Mesenchymal stem cell (in vitro differentiated cells and primary cell): Measurements from ENCODE around the gene CAPN11.

Experiments used
- DNase-seq: peaks from one replicate; pipeline ENCODE4 v3.0.0-alpha.2; 2013
- H2AFZ ChIP-seq: one replicate; pipeline ENCODE4 v1.6.1; 2013; ENCODE audit warnings: low read depth, mild to moderate bottlenecking, control low read depth, inconsistent platforms, low read length, moderate library complexity
- H2AK5ac ChIP-seq: 2 replicates; pipeline ENCODE4 v1.6.1; 2013; ENCODE audit warnings: low read length, moderate library complexity, mild to moderate bottlenecking, inconsistent platforms; ENCODE audit not compliant: severe bottlenecking
- H2BK120ac ChIP-seq: one replicate; pipeline ENCODE4 v1.6.1; 2013; ENCODE audit warnings: low read depth, mild to moderate bottlenecking, inconsistent platforms, low read length, moderate library complexity
- H2BK12ac ChIP-seq, 2 experiments: one replicate each; pipeline ENCODE4 v1.6.1; 2013; ENCODE audit warnings: inconsistent platforms in 2 of 2, low read length in 2 of 2, mild to moderate bottlenecking in 2 of 2, moderate library complexity in 2 of 2, control low read depth in 1 of 2
- H2BK15ac ChIP-seq: one replicate; pipeline ENCODE4 v1.6.1; 2013; ENCODE audit warnings: mild to moderate bottlenecking, low read depth, inconsistent platforms; ENCODE audit not compliant: poor library complexity, severe bottlenecking
- H2BK5ac ChIP-seq: 2 replicates; pipeline ENCODE4 v1.6.1; 2013; ENCODE audit warnings: low read depth, mild to moderate bottlenecking, low read length, control low read depth, inconsistent platforms; ENCODE audit not compliant: poor library complexity, severe bottlenecking
- H3K14ac ChIP-seq, 2 experiments: one replicate each; pipeline ENCODE4 v1.6.1; 2013; ENCODE audit warnings: inconsistent platforms in 2 of 2, low read length in 2 of 2, control low read depth in 1 of 2, mild to moderate bottlenecking in 1 of 2, moderate library complexity in 1 of 2
- H3K18ac ChIP-seq, 2 experiments: one replicate each; pipeline ENCODE4 v1.6.1; 2013; ENCODE audit warnings: inconsistent platforms in 2 of 2, low read length in 2 of 2, control low read depth in 1 of 2, low read depth in 1 of 2, mild to moderate bottlenecking in 1 of 2
- H3K23ac ChIP-seq, 2 experiments: one replicate each; pipeline ENCODE4 v1.6.1; 2013; ENCODE audit warnings: inconsistent platforms in 2 of 2, low read length in 2 of 2, mild to moderate bottlenecking in 2 of 2, moderate library complexity in 2 of 2, control low read depth in 1 of 2
- H3K27ac ChIP-seq: 2 replicates; pipeline ENCODE4 v1.5.1; 2013; ENCODE audit warnings: mild to moderate bottlenecking, moderate library complexity, low read length, control low read depth, inconsistent platforms; ENCODE audit not compliant: poor library complexity, severe bottlenecking
- H3K27me3 ChIP-seq, 2 experiments: 2 replicates each; pipeline versions ENCODE4 v1.6.1 to v1.7.0; 2013; ENCODE audit warnings: low read length in 2 of 2, mild to moderate bottlenecking in 2 of 2, moderate library complexity in 2 of 2, control low read depth in 1 of 2, inconsistent platforms in 1 of 2; ENCODE audit not compliant: control insufficient read depth in 1 of 2, insufficient read depth in 1 of 2
- H3K36me3 ChIP-seq, 2 experiments: 2 replicates each; pipeline versions ENCODE4 v1.6.1 to v1.7.0; 2013; ENCODE audit warnings: low read length in 2 of 2, control low read depth in 1 of 2, inconsistent platforms in 1 of 2, low read depth in 1 of 2, mild to moderate bottlenecking in 1 of 2; ENCODE audit not compliant: insufficient read depth in 2 of 2, control insufficient read depth in 1 of 2
- H3K4ac ChIP-seq, 2 experiments: one replicate each; pipeline ENCODE4 v1.6.1; 2013; ENCODE audit warnings: inconsistent platforms in 2 of 2, low read length in 2 of 2, mild to moderate bottlenecking in 2 of 2, moderate library complexity in 2 of 2, control low read depth in 1 of 2, low read depth in 1 of 2
- H3K4me1 ChIP-seq: 2 replicates; pipeline ENCODE4 v1.6.1; 2013; ENCODE audit warnings: low read depth, low read length, control low read depth; ENCODE audit not compliant: control insufficient read depth, insufficient read depth
- H3K4me2 ChIP-seq: 2 replicates; pipeline ENCODE4 v1.6.1; 2013; ENCODE audit warnings: low read length, mild to moderate bottlenecking, inconsistent platforms; ENCODE audit not compliant: poor library complexity, severe bottlenecking
- H3K4me3 ChIP-seq, 2 experiments: 2 replicates each; pipeline versions ENCODE4 v1.5.1 to v1.7.0; 2013; ENCODE audit warnings: low read length in 2 of 2, mild to moderate bottlenecking in 2 of 2, control low read depth in 1 of 2, low read depth in 1 of 2; ENCODE audit not compliant: insufficient read depth in 1 of 2
- H3K79me1 ChIP-seq: replicated peaks from 2 replicates; pipeline ENCODE4 v1.6.1; 2013; ENCODE audit warnings: mild to moderate bottlenecking, control low read depth, low read length, inconsistent platforms; ENCODE audit not compliant: poor library complexity, severe bottlenecking
- H3K9ac ChIP-seq: 2 replicates; pipeline ENCODE4 v1.7.0; 2013; ENCODE audit warnings: mild to moderate bottlenecking, low read length, moderate library complexity
- H3K9me3 ChIP-seq: 2 replicates; pipeline ENCODE4 v1.7.0; 2013; ENCODE audit warnings: mild to moderate bottlenecking, low read length; ENCODE audit not compliant: control insufficient read depth
- H4K8ac ChIP-seq: one replicate; pipeline ENCODE4 v1.6.1; 2013; ENCODE audit warnings: inconsistent platforms, mild to moderate bottlenecking, low read length, moderate library complexity
- H4K91ac ChIP-seq: one replicate; pipeline ENCODE4 v1.6.1; 2013; ENCODE audit warnings: mild to moderate bottlenecking, low read length, inconsistent platforms
- WGBS: methylation state at CpG from one replicate; pipeline ENCODE4 v1.1.7; 2013; ENCODE audit warnings: mixed read lengths; 5-methylcytosine and 5-hydroxymethylcytosine counted together

CAPN11 gene

DNA sequence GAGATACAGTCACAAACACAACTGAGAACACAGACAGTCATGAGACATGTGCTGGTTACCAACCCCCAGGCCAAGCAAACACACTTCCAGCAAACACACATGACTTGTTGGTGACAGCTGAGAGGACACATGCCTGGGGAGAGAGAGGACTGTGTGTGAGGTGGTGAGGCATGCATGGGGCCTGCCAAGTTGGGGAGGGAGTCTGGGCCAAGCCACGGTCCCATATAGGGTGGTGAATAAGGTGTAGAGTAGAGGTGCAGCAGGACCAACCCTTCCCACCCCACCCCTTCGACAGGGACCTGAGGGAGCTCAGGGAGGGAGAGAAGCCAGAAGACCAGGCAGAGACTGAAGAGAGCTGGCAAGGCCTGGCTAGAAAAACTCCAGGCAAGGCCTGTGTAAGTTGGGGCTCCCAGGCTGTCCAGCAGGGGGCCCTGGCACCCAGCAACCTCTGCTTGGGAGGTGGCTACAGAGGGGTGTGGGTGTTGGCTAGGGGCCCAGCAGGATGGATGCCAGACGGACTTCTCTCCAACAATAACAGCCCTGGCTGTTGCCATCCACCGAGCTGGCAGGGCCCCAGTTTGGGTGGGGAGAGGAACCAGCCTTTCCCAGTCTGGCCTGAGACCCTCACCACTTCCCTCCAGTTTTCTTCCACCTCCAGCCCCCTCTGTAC lies 62.8 kb downstream of the CAPN11 start:
- H2BK120ac ChIP-seq: no peak overlapping the region
- H3K79me1 ChIP-seq: peaks cover 17% of the 10 kb centered on the region
- peak overlapping the region; percentile 15 for H3K27ac ChIP-seq
- H2BK15ac ChIP-seq: peak overlapping the region; percentile 26
- no peak overlapping the region for H2AFZ ChIP-seq
- peaks cover 54% of the 10 kb centered on the region for H3K4me1 ChIP-seq
- H3K4me2 ChIP-seq: no peak overlapping the region
- 88% methylated on average over 1 of the region's 4 CpGs for WGBS
- peak overlapping the region; percentile 63 for H4K91ac ChIP-seq
- H3K9me3 ChIP-seq: no peaks in the 10 kb centered on the region
- H3K14ac ChIP-seq: peak overlapping the region in 1 of 2 experiments; percentile 5
- H4K8ac ChIP-seq: peak overlapping the region; percentile 80
- no peak overlapping the region for H3K23ac ChIP-seq
- H3K4me3 ChIP-seq: no peak overlapping the region
- peak overlapping the region; percentile 59 for H2BK5ac ChIP-seq
- peak overlapping the region; percentile 44 to 84 for H2BK12ac ChIP-seq
- H3K36me3 ChIP-seq: no peaks in the 10 kb centered on the region
- no peaks in the 10 kb centered on the region for H3K27me3 ChIP-seq
- H2AK5ac ChIP-seq: peak overlapping the region; percentile 64
- peak overlapping the region; percentile 63 to 76 for H3K4ac ChIP-seq
- H3K18ac ChIP-seq: peak overlapping the region in 1 of 2 experiments; percentile 86
- H3K9ac ChIP-seq: peak overlapping the region; percentile 18
- peak; percentile 78 for DNase-seq

DNA sequence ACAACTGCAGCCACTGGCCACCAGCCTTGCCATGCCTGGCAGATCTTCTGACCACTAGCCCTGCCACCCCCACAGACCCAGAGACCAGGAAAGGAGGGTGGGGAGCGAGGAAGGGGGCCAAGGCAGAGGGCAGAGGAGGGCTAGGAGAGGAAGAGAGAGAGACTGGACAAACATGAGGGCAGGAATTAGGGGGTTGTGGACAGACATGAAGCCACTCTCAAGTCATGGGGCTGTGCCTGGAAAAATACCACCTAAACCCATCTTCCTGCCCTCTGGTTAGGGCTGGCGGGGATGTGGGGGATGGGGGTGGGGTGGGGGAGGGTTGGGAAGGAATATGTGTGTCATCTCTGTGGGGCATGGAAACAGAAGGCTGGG lies 63.3 kb downstream of the CAPN11 start:
- H2BK12ac ChIP-seq: peak overlapping the region; percentile 44 to 84
- H3K27me3 ChIP-seq: no peaks in the 10 kb centered on the region
- H3K14ac ChIP-seq: peak overlapping the region in 1 of 2 experiments; percentile 74
- H4K8ac ChIP-seq: peak overlapping the region; percentile 80
- H3K36me3 ChIP-seq: no peaks in the 10 kb centered on the region
- no peaks in the 10 kb centered on the region for H3K9me3 ChIP-seq
- no peak overlapping the region for H3K4me2 ChIP-seq
- peak overlapping the region; percentile 15 for H3K27ac ChIP-seq
- H3K4ac ChIP-seq: peak overlapping the region; percentile 63 to 76
- peak overlapping the region; percentile 63 for H4K91ac ChIP-seq
- H2AFZ ChIP-seq: no peak overlapping the region
- H2BK15ac ChIP-seq: no peak overlapping the region
- peaks cover 20% of the 10 kb centered on the region for H3K79me1 ChIP-seq
- no peak for DNase-seq
- H3K18ac ChIP-seq: peak overlapping the region in 1 of 2 experiments; percentile 86
- no peak overlapping the region for H2BK120ac ChIP-seq
- H3K23ac ChIP-seq: no peak overlapping the region
- H2AK5ac ChIP-seq: peak overlapping the region; percentile 64
- H2BK5ac ChIP-seq: peak overlapping the region; percentile 59
- H3K4me1 ChIP-seq: peaks cover 55% of the 10 kb centered on the region
- H3K4me3 ChIP-seq: no peak overlapping the region
- no CpG with 5 or more reads among the region's 2 CpGs for WGBS
- no peak overlapping the region for H3K9ac ChIP-seq

- H4K91ac ChIP-seq: no peak overlapping the region
- peaks cover 24% of the 10 kb centered on the region for H3K79me1 ChIP-seq
- peak overlapping the region; percentile 53 for H3K9ac ChIP-seq
- H3K23ac ChIP-seq: peak overlapping the region in 1 of 2 experiments; percentile 87
- H3K27me3 ChIP-seq: no peaks in the 10 kb centered on the region
- peak overlapping the region in 1 of 2 experiments; percentile 47 for H3K4ac ChIP-seq
- no peak overlapping the region for H2BK120ac ChIP-seq
- peak overlapping the region; percentile 36 for H2AK5ac ChIP-seq
- H3K9me3 ChIP-seq: no peaks in the 10 kb centered on the region
- H3K27ac ChIP-seq: peak overlapping the region; percentile 34
- peak overlapping the region; percentile 55 to 75 for H2BK12ac ChIP-seq
- DNase-seq: no peak
- 15% methylated on average over 23 of the region's 26 CpGs for WGBS
- H3K4me1 ChIP-seq: peaks cover 53% of the 10 kb centered on the region
- H2AFZ ChIP-seq: peak overlapping the region; percentile 84
- no peak overlapping the region for H2BK15ac ChIP-seq
- H3K4me3 ChIP-seq: peak overlapping the region; percentile 67 to 77
- H3K36me3 ChIP-seq: no peaks in the 10 kb centered on the region
- H3K18ac ChIP-seq: peak overlapping the region; percentile 29 to 59
- peak overlapping the region; percentile 75 for H4K8ac ChIP-seq
- peak overlapping the region in 1 of 2 experiments; percentile 74 for H3K14ac ChIP-seq
- H2BK5ac ChIP-seq: peak overlapping the region; percentile 33
- H3K4me2 ChIP-seq: peak overlapping the region; percentile 94
Observed at GRCh38 chr6:44222486-44223318, 64.1 kb downstream of the CAPN11 start.
